Measurements from ENCODE around the gene CDH26. TPM values are rescaled to one million over a fixed set of nuclear protein-coding genes. Genes with fewer than 3 reads are reported as not detected.
A peak's percentile ranks its signal among the peaks of the same experiment; 100 is the strongest.

The CDH26 gene
- total and polyA plus RNA-seq, 9 of the 15 experiments (the other 6 are each of a cell fraction or from before 2014, with no cell fraction given), result 0.07 to 0.13 (median 0.10) TPM; not detected in 4

- H3K9me1 ChIP-seq (ENCODE audit: control insufficient read depth, insufficient read depth, low read length), result no peaks in the 10 kb centered on the region
- H3K4me1 ChIP-seq (replicated peaks in 1 of 2; ENCODE audit: control insufficient read depth in 2 of 2, insufficient read depth in 2 of 2, low read length in 2 of 2), result peaks cover 5 to 7% of the 10 kb centered on the region in 2 experiments; a peak in 1 of 5 replicates
- FAIRE-seq, result no peak
- peak overlapping the region; percentile 79; the same call in 1 of the 2 replicates for H2AFZ ChIP-seq (ENCODE audit: low read depth, low read length)
- TF ChIP-seq SPI1 (IDR thresholded peaks at IDR 0.05; ENCODE audit: borderline replicate concordance, low read depth, low read length) (peak; percentile 37; the same call in 1 of the 2 replicates), ZNF24 (IDR thresholded peaks at IDR 0.05) (0 out of 2 replicates have a peak, but pooled peaks have one; percentile 14), C11orf30 (IDR thresholded peaks at IDR 0.05; ENCODE audit: low read depth) (peak; percentile 50), NRF1 (conservative IDR thresholded peaks at IDR 0.05 in 1 of 2, IDR thresholded peaks at IDR 0.05 in 1 of 2) (peak; percentile 35 to 49; a peak in 3 of 4 replicates), EGR1 (conservative IDR thresholded peaks at IDR 0.05) (no peak), NFIX (CRISPR knock-in tag; IDR thresholded peaks at IDR 0.05; ENCODE audit: low read depth) (no peak), NFE2L1 (tag; IDR thresholded peaks at IDR 0.05; ENCODE audit: borderline replicate concordance, low read depth) (0 out of 2 replicates have a peak, but pooled peaks have one; percentile 16), XRCC5 (IDR thresholded peaks at IDR 0.05; ENCODE audit: low read depth, low read length) (no peak), CREB1 (IDR thresholded peaks at IDR 0.05) (no peak), CREB1 (CRISPR knock-in tag; IDR thresholded peaks at IDR 0.05) (no peak), ZNF316 (IDR thresholded peaks at IDR 0.05) (peak; percentile 37; the same call in 1 of the 2 replicates), MAFG (tag; conservative IDR thresholded peaks at IDR 0.05) (peak; percentile 61), GATAD2B (IDR thresholded peaks at IDR 0.05; ENCODE audit: borderline replicate concordance) (no peak), MAFK (IDR thresholded peaks at IDR 0.05; ENCODE audit: low read length) (peak; percentile 31; the same call in 1 of the 2 replicates), PRDM10 (IDR thresholded peaks at IDR 0.05; ENCODE audit: partially characterized antibody) (peak; percentile 33), NFE2 (IDR thresholded peaks at IDR 0.05; ENCODE audit: low read depth) (peak; percentile 73; the same call in 1 of the 2 replicates)
- ChIA-PET POLR2A (interaction anchor here (0.6 to 0.7 kb wide), 3 partner anchors 16 to 1074 kb away, joined by 3 to 4 read pairs (median 3); no protein-coding TSS in a partner anchor), CTCF (ENCODE audit: low intra/inter-chr PET ratio) (interaction anchor here (1.2 kb wide), 1 partner anchor 153 kb away, joined by 3 read pairs; no protein-coding TSS in a partner anchor)
- no peaks in the 10 kb centered on the region for H3K36me3 ChIP-seq (ENCODE audit: control insufficient read depth, insufficient read depth, low read length)
- 17% methylated on average over 20 of the region's 20 CpGs for WGBS (ENCODE audit: insufficient coverage, low coverage, missing lambda C conversion rate)
- H3K9ac ChIP-seq (ENCODE audit: insufficient read depth in 1 of 2, low read depth in 2 of 2, low read length in 2 of 2), result 0 out of 4 replicates have a peak overlapping the region, but pooled peaks of 1 of the 2 experiments have one; percentile 12
- H4K20me1 ChIP-seq (replicated peaks; ENCODE audit: control insufficient read depth, insufficient read depth, low read length), result no peaks in the 10 kb centered on the region
- in situ Hi-C loops (cut with MboI), result no loop called here
- H3K27ac ChIP-seq (ENCODE audit: extremely low read depth, low read depth, low read length), result no peak overlapping the region; the same call in 2 of the 3 replicates
- H3K4me3 ChIP-seq, result no peak overlapping the region
- no peak overlapping the region; the same call in 1 of the 2 replicates for H3K4me2 ChIP-seq (ENCODE audit: insufficient read depth, low read length)
- BruUV-seq (replicated peaks), result no TSS peak
- H3K27me3 ChIP-seq (ENCODE audit: control insufficient read depth in 2 of 2, insufficient read depth in 2 of 2, low read length in 2 of 2), result peaks cover 0 to 30% of the 10 kb centered on the region in 2 experiments; a peak in 2 of 5 replicates
- H3K79me2 ChIP-seq (ENCODE audit: control insufficient read depth, insufficient read depth, low read length), result no peaks in the 10 kb centered on the region
- peak in 2 of 4 experiments; percentile 12 to 16 for DNase-seq (ENCODE audit: extremely low read depth in 1 of 4, low spot score in 3 of 4)
- no peaks in the 10 kb centered on the region for H3K9me3 ChIP-seq (replicated peaks; ENCODE audit: control insufficient read depth, insufficient read depth, low read depth, low read length)
- peak; percentile 74 for ATAC-seq
- intact Hi-C loops (cut with micrococcal nuclease), result loop anchor here (1.0 to 5.0 kb wide), 2 partner anchors 205 to 1064 kb away; no protein-coding TSS in a partner anchor
These were observed 99.9 kb downstream of the CDH26 start for GRCh38 chr20:60057866-60058807.
